ENCODE data around the gene ARIH2.

Gene ARIH2

GRCh38 chr3:49020330-49021212 lies 101.9 kb downstream of the ARIH2 start:
- no peak for DNase-seq

GRCh38 chr3:49021213-49021812 lies 102.7 kb downstream of the ARIH2 start:
- DNase-seq, result peak; percentile 94

DNA sequence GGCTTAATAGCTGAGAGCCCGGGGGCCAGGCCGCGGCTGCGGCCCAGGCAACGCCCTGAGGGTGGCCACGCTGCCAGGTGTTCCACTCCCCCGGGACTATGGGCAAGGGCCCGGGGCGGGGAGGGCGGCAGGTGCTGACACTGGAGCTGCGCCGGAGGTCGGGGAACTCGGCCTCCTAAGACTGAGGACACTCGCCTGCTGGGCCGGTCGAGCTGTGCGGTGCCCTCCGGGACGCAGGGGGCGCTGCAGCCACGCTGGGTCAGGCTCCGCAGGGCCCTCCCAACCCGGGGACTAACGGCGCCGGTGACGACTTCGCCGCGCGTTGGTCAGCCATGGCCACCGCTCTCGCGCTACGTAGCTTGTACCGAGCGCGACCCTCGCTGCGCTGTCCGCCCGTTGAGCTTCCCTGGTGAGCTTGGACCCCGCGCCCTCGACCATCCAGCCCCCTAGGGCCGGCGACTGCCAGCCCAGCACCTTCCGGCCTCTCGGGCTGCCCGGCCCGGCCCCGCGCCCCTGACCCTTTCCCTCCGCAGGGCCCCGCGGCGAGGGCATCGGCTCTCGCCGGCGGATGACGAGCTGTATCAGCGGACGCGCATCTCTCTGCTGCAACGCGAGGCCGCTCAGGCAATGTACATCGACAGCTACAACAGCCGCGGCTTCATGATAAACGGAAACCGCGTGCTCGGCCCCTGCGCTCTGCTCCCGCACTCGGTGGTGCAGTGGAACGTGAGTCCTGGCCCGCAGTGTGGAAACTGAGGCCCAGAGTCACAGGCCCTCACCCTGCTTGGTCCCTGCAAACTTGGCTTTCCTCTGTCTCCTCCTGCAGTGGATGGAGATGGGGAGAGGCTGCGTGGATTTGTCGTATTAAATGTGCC lies 103.4 kb downstream of the ARIH2 start, which contains the start of gene NDUFAF3:
NDUFAF3 (plus strand) TSS at position 309 of the 875 bp plus-strand sequence; CDS start at position 333, 24 bp downstream.
- peak; percentile 81 for DNase-seq

- DNase-seq, result no peak
Measured at GRCh38 chr3:49022688-49023171, 104.1 kb downstream of the ARIH2 start.

- no peak for DNase-seq
Measured at GRCh38 chr3:49023775-49024174, 105.1 kb downstream of the ARIH2 start.

DNA sequence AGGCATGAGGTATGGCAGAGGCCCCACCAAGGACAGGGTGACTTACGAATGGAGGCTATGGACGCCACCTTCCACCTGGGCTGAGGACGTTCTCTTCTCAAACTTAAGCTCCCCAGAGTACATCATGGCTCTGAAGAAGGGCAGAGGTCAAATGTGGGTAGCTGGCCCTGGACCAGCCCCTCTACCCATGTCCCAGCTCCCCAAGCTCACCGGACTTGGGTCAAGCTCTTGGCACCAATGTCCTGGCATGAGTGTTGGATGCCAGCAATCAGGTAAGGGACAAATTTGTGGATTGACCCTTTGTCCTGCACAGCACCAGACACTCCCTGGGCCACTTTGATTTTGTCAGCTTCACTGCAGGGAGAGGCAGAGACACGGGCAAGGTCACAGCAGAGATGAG lies 105.8 kb downstream of the ARIH2 start:
- no peak for DNase-seq

DNA sequence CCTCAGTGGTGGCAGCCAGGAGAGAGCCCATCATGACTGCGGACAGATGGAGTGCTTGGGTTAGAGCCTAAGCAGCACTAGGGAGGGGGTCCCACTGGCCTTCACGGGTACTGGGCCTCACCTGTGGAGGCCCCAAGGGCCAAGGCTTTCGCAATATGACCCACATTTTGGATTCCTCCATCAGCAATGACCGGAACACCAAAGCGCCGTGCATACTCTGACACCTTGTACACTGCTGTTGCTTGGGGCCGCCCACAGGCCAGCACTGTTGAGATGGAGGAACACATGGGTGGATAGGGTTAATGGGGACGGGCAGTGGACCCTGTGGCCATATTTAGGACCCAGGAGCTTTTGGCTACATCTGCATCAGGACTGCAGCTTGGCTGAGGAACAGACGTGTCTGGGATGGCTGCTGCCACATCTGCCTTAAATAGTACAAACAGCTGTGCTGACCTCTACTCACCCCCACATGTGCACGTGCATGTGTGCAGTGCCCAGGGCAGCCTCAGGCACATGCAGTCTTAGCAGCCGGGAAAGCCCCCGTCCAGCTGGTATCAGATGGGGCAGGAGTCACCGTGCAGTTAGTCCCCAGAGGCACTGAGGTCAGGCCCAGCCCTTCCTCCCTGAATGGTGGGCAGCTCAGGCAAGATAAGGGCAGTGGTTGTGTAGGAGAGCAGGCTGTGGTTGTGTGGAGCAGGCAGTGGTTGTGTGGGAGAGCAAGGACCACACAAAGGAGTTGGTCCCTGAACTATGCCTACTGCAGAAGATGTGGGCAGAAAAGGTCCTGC lies 106.6 kb downstream of the ARIH2 start:
- DNase-seq, result no peak

DNA sequence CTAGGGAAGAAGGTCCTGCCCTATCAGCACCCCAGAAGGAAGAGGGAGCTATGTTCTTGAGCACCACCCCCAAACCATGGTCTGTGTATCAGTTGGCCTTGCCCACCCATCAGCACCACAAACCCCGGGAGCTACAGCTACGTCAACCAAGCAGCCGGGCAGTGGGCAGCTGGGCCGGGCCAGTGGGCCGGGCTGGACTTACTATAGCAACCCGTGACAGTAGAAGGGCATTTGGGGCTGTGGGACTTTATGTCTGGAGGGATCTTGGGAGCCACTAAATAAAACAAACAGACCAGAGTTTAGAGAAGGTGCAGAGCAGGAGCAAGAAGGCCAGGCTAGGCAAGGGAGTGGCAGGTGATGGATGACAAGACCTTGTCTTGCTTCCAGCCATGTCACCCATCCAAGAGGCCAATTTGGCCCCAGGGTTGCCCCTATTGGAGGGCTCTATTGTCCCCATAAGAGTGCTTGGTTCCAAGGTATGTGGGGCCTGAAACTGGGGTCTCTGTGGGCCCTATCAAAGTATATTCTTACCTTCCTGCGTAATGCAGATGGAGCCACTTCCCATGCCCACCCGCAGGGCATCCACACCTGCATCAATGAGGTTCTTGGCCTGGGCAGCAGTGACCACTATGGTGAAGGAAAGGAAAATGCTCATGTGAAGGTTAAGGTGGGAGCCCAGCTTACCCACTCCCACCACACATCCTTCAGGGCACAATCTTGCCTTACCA lies 107.3 kb downstream of the ARIH2 start:
- no peak for DNase-seq

DNA sequence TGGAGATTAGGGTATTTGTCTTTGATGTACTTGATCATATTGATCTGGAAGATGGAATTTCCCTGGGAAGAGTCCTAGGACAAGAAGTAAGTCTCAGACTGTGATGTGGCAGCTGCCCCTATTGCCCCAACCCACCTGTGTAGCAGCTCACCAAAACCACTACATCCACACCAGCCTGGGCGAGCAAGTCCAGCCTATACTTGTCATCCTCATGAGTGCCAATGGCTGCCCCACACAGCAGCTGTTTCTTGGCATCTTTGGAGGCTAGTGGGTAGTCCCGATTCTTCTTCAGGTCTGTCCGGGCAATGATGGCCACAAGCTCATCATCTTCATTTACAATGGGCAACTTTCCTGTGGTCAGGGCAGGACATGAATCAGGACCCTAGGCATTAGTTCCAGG lies 107.9 kb downstream of the ARIH2 start:
- DNase-seq, result no peak

DNA sequence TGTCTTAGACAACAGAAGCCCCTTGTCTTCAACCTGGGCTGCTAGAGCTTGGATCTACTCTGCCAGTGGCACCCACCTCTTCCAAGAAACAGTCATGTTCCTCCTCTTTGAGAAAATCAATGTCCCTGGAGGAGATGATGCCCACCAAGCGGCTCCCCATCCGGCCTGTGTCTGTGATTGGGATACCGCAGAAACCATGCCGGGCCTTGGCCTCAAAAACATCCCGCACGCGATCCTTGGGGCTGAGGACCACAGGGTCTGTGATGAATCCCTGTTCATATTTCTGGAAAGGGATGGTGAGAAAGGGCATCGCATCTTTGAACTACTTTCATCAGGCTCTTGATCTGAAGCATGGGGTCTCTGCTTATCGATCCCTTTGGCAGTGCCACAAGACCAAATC lies 109.0 kb downstream of the ARIH2 start:
- DNase-seq, result no peak

DNA sequence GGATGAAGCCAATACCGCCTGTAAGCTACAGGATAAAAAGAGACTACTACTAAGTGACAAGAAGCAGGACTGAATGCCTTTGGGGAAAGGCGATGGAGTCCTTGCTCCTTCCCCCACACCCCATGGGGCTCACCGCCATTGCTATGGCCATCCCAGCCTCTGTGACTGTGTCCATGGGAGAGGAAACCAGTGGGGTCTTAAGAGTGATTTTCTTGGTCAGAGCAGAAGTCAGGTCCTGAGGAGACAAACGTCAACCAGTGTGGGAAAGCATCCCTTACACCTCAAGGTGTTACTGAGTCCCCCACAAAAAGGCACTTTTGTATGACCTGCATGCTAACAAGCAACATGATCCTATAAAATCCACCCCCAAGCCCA lies 109.6 kb downstream of the ARIH2 start:
- no peak for DNase-seq

DNA sequence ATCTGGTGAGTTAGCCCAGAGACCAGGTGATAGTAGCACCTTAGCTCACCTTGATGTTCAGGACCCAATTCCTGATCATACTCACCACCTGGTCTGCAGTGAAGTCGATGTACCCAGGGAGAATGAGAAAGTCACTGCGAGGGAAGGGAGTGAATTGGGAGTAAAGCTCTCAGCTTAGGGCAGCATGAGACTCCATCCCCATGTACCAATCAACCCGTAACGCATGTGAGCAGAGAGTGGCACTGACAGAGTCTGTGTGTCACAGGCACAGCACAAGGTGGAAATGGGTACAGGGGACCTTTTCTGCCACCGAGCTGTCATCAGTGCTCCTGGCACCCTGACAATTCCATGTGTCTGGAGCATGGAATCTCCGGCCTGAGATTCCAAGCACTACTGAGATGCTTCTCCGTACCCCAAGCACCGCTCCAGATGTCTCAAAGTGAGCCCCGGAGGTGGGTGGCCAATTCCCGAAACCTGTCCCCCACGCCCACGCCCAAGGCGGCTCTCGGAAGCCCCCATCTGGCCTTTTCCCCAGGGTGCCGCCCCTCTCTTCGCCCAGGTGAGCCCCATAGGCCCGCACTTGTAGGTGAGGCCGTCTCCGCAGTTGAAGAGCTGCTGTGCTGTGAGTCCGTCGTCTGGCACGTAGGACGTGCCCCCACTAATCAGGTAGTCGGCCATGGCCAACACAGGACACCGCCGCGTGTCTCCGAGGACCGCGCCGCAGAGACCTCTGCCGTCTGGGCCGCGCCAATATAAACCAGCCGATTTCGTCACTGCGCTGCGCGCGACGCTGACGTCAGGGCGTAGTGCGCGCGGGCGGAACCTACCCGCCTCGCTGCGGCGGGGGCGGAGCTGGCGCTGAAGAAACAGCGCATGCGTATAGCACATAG lies 110.3 kb downstream of the ARIH2 start, which contains the start of gene IMPDH2:
IMPDH2 (minus strand) TSS at position 726 of the 890 bp plus-strand sequence; CDS start at position 678, 48 bp downstream.
- peak; percentile 82 for DNase-seq

GRCh38 chr3:49029563-49029884 lies 110.9 kb downstream of the ARIH2 start:
- DNase-seq, result no peak

DNA sequence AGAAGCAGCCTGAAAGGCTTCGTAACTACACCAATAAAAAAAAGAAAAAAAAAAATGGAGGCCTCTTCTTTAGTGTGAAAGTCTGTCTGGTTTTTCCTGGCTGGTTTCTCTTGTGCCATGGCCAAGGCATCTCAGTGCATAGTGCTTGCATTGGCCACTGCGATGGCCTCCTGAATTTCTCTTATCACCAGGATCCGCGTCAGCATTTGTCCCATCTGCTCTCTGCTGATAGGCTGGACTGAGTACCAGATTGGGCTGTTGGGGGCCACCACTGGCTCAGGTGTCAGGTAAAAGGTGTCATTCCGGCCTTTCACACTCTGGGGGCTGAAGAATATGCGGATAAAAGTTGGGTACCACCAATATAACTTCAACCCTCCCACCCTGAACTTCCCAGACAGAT lies 111.7 kb downstream of the ARIH2 start:
- no peak for DNase-seq

GRCh38 chr3:49032646-49033304 lies 114.1 kb downstream of the ARIH2 start:
- no peak for DNase-seq

DNA sequence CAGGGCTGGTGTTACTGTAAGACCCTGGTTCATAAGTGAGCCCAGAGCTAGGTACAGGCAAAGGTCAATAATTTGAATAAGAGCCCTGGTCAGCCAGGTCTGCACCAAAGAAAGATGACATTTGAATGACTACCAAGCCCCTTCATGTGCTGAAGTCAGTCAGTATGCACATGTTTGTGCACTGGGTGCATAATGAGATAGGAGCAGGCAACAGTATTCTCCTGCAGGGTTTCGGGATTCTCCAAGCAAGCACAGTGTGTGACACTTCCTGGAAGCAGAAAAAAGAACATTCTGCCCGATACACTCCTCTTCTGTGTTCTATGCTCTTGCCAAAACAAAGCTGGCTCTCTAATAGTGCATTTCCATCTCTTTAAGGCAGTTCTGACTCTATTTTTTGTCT lies 116.0 kb downstream of the ARIH2 start:
- no peak for DNase-seq

DNA sequence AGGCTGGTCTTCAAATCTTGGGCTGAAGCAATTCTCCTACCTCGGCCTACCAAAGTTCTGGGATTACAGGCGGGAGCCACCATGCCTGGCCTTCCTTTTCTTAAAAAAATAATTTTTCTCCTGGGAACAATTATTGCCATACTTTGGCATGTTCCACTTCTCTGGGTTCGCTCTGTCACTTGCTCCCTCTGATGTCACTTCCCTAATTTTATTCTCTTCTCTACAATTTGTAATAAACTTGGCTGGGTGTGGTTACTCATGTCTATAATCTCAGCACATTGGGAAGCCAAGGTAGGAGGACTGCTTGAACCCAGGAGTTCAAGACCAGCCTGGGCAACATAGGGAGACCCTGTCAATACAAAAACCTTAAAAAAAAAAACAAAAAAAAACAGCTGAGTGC lies 116.6 kb downstream of the ARIH2 start:
- DNase-seq, result no peak

Data from NCI-H1436 (cell line).